ENCODE measurements around the gene SLC35F5.
"Not testable (repeated sequence)": the region's sequence is repeated elsewhere in the genome, so short reads cannot be mapped to it uniquely, and the experiment has no call there.

SLC35F5 gene

DNA sequence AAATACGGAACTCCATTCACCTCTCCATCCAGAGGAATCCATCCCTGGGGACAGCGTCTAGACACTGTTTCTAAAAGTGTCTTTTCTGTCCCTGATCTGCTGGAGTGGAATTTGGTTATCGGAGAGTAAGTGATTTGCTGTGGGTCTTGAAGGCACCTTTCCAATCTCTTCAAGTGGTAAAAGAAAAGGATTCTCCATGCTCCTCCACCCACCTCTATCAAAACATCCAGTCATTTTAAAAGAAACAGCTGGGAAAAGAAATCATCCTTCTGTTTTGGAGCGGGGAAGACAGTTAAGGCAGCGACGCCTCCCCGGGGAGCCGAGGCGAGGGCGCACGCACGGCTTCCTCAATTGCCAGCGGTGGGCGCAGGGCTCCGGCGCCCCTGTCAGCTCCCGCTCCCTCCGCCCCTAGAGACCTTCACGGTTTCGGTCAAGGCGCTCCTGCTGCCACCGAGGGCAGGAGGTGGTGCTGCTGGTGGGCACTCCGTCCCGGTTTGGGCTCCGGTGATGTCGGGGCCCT, 547 bp downstream of the SLC35F5 start:
- peak in 11 of 56 donors; percentile 23 to 63 (median 35) for DNase-seq

DNA sequence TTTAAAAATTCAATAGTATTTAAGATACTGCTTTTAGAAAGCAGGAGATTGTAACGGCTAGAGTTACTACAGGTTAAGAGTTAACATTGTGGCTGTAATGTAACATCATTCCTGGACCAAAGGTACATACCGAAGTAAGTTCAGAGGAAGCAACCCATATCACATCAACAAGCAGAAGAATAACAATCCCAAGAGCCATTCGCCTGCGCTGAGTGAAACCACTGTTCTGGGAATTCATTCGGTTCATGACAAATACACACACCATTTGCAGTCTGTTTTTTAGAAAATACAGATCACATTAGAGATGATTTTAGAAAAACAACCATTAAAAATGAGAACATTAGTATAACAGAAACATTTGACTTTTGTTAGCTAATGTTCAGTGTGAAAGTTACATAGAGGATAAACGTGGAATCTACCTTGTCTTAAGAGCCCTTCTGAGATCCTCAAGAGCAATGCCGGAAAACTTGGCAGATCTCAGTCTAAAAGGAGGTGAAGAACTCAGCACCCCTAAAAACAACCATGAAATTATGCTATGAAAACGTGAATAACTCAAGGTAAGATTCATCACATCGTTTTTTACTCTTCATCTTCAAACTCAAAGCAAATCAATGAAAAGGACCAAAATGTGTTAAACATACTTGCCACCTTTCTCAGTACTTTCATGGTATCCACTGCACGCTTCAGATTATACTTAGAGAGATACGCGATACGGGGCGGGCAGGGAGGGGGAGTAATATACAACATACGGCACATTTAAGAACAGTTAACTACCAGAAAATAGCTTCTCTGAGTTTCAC, 1.2 kb downstream of the SLC35F5 start:
- DNase-seq: no peak

DNA sequence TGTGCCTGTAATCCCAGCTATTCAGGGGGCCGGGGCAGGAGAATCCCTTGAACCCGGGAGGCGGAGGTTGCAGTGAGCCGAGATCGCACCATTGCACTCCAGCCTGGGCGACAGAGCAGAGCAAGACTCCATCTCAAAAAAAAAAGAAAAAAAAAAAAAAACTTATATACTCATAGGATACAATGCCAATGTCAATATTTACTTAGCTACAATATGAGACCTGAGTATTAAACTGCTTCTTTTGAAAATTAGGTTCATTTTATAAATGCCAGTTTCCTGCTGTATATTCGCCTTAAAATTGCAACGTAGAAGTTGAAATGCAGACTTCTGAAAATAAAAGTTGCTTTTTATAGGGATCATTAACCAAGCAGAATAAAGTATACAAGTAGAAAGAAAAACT, 2.3 kb downstream of the SLC35F5 start:
- no peak for DNase-seq

DNA sequence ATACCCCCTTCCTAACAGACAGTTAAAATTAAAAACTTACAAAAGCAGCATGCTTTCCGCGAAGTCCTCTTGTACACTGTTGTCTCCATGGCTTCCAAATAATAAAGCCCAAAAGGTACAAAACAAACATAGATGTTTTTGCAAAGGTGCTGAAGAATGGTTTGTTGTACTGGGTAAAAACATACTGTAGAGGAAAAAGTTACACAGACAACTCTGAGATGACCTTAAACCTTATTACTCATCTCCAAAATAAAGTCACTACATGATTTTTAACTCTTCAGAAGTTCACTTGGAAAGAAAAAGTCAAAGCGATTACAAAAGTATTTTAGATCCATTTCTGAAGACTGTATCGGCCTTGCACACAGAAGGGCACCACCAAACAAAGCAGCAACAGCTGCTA, 6.1 kb downstream of the SLC35F5 start:
- DNase-seq: no peak

DNA sequence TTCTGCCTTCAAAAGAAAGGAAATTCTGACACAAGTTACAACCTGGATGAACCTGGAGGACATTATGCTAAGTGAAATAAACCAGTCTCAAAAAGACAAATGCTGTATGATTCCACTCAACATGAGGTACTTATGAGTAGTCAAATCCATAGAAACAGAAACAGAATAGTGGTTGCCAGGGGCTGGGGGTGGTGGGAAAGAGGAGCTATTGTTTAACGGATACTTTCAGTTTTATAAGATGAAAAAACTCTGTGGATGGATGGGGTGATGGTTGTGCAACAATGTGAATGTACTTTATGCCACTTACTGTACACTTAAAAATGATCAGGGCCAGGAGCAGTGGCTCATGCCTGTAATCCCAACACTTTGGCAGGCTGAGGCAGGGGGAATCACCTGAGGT, 15.4 kb downstream of the SLC35F5 start:
- no peak for DNase-seq

DNA sequence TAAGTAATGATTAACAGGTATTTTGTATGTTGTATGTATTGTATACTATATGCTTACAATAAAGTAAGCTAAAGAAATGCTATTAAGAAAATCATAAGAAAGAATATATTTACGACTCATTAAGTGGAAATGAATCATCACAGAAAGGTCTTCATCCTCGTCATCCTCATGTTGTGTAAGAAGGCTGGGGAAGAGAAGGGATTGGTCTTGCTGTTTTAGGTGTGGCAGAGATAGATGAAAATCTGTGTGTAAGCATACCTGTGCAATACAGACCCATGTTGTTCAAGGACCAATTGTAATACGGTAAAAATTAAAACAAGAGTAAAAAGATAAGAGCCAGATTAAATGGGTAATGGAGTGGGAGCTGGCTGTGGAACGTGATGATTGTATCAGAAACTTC, 16.6 kb downstream of the SLC35F5 start:
- DNase-seq: no peak

DNA sequence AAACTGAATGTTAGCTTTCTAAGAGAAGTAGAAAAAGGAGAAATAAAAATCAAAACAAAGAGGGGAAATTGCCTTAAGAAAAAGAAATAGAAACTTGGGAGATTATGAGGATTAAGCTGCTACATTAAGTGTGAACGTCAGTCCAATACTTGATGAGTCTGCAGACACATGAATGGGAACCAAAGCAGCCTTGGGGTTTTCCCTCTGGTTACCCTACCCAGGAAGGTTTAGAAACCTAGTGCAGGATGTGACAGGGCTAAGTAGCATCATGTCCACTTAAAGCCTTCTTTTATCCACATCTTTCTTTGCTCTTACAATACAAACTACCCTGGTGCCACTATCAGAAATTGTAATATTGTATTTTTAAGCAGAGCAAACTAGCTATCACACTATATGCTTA, 22.3 kb downstream of the SLC35F5 start:
- DNase-seq: no peak

DNA sequence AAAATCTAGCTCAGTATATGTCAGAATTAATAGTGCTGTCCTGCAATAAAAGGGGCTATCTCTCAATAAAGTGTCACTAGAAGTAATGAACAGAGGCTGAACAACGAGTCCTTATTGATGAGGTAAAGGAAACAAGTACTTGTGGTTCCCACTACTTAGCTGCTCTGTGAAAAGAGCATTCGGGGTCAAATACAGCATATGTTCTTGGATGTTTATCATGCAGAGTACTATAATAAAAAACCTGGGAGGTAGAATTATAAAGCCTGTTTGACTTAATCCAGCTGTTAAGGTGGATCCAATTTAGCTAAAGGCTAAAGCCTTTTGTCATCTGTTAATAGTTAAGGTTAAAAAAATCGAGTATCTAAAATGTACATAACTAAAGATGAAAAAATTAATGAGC, 32.4 kb downstream of the SLC35F5 start:
- DNase-seq: no peak

DNA sequence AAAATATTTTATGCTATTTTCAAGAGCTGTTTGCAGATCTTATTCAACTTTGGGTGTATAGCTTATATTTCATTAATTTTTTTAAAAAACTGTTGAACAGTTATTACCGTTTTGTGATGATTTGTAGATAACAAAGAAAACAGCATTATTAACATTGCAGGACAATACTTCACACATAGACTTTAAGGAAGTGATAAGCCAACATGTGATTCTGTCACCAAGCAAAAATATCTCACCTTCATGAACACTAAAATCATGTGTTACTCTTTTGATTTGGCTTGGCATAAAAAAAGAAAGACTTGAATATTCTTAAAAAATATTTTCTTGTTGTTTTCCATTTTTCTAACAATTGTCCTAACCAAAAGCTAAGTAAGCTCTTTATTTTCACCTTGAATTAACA, 33.0 kb downstream of the SLC35F5 start:
- DNase-seq: no peak

DNA sequence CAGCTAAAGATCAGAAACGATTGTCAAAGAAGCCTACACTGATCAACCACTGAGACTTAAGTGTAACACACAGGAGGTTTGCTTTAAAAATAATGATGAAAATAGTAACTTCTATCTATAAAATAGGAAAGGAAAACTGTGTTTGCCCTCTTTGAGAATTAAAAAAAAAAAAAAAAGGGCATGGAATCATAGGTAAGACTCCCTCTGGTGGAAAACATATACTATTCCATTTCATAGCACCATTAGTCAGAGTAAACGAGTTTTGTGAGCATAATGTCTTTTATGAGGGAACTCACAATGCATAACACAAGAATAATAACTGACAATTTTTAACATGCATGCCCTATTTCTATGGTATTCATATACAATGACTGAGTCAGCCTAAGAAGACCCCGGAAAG, 36.3 kb downstream of the SLC35F5 start:
- DNase-seq: no peak

DNA sequence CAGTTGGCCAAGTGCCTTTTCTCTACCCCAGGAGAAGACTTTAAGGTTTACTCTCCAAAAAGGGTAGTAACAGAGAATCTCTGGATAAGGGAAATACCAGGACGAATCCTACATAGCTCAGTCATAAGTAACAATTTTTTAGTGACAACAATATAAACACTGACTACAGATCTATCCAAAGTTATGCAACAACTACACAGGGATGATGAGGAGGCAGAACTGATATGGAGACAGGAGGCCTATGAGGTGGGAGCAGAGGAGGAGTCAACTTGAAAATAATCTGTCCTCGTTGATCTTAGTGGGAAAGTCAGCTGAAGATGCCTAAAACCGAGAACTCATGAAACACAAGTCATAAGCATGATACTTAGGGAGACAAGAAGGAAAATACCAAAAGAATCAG, 40.2 kb downstream of the SLC35F5 start:
- DNase-seq: no peak

DNA sequence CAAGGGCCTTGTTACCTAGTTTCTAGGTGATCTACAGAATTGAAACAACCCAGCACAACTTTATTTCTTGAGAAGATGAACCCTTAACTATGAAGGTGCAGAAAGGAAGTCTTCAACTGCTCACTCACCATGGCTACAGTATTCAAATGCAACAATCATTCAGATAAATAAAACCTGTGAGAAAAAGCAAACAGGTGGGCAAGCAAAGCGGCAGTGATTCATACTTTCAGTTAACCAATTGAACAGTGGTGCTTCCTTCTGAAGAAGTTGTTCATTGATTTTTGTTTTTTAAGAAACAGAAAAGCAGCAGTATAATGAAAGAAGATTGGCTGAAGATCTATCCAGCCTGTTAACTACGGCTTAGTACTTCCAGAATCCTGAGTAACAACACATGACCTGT, 43.5 kb downstream of the SLC35F5 start:
- no peak for DNase-seq

DNA sequence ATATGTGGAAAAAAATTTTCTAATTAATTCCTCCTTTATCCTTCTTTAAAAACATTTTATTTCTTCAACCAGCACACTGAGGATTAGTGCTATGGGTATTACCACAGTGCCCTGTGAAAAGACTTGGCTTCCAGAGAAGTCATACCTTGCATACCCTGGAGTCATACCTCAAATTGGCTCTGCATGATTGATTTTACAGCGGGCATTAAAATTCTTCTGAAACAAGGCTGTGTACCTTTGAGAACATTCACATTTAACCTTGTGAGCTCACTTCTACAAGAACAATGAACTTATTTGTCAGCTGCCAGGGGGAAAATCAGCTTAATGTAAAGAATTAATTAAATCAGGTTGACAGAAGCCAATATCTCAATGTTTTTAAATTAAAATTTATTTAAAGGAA, 44.6 kb downstream of the SLC35F5 start:
- no peak for DNase-seq

DNA sequence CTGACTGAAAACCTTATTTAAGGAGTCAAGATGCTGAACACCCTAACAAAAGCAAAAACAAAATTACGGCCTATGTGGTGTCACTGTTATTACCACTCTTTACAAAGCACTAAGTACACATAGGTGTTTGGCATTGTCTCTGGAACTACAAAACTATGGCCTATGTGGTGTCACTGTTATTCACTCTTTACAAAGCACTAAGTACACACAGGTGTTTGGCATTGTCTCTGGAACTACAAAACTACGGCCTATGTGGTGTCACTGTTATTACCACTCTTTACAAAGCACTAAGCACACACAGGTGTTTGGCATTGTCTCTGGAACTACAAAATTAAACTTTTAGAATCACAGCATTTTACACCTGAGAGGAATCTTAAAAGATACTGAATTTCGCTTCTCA, 47.4 kb downstream of the SLC35F5 start:
- no peak for DNase-seq

DNA sequence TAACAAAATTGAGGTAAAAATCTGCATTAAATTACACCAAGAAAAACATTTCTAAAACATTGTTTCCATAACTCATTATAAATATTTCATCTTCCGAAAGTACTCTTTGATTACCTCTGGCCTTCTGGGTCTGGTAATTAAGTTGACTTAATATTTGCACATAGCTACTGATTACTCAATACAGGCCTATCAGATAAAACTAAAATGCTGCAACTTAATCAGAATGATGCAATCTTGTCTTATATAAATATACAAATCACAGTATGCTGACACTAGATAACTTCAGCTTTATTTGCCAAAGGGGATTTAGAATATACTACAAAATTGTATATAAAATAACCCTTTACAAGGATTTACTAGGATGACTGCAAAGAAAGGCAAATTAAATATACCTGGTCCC, 49.3 kb downstream of the SLC35F5 start:
- DNase-seq: no peak

DNA sequence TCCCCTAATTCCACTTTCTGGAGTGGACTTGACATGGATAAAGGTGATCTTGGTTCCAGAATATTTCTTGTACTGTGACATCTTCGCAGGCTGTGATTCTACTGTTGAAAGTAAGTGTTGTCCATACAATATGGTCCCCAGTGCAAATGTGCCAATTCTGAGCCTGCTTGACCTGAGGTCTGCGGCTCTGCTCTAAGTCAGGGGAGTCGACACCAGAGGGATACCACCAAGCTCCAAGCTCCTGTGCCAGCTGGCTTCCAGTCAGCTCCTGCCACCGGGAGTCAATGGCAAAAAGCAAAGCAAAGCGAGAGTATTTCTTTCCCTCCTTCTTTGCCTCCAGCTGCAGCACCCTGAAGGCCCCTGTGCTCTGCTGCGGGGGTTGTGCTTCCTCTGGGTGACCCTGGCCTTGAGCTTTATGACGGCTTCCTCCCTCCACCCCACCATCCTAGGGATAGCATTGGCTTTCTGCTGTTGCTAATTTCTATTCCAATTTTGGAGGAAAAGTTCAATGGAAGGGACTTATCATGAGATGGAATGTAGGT, 50.4 kb downstream of the SLC35F5 start:
- peak in 1 of 56 donors; percentile 5 for DNase-seq

DNA sequence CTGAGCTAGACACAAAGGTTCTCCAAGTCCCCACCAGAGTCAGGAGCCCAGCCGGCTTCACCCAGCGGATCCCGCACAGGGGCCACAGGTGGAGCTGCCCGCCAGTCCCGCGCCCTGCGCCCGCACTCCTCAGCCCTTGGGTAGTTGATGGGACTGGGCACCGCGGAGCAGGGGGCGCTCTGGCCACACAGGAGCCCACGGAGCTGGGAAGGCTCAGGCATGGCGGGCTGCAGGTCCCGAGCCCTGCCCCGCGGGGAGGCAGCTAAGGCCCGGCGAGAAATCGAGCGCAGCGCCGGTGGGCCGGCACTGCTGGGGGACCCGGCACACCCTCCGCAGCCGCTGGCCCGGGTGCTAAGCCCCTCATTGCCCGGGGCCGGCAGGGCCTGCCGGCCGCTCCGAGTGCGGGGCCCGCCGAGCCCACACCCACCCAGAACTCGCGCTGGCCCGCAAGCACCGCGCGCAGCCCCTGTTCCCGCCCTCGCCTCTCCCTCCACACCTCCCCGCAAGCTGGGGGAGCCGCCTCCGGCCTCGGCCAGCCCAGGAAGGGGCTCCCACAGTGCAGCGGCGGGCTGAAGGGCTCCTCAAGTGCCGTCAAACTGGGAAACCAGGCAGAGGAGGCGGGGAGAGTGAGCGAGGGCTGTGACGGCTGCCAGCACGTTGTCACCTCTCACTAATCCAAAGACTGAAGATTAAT, 52.0 kb downstream of the SLC35F5 start:
- DNase-seq: not testable (repeated sequence)

DNA sequence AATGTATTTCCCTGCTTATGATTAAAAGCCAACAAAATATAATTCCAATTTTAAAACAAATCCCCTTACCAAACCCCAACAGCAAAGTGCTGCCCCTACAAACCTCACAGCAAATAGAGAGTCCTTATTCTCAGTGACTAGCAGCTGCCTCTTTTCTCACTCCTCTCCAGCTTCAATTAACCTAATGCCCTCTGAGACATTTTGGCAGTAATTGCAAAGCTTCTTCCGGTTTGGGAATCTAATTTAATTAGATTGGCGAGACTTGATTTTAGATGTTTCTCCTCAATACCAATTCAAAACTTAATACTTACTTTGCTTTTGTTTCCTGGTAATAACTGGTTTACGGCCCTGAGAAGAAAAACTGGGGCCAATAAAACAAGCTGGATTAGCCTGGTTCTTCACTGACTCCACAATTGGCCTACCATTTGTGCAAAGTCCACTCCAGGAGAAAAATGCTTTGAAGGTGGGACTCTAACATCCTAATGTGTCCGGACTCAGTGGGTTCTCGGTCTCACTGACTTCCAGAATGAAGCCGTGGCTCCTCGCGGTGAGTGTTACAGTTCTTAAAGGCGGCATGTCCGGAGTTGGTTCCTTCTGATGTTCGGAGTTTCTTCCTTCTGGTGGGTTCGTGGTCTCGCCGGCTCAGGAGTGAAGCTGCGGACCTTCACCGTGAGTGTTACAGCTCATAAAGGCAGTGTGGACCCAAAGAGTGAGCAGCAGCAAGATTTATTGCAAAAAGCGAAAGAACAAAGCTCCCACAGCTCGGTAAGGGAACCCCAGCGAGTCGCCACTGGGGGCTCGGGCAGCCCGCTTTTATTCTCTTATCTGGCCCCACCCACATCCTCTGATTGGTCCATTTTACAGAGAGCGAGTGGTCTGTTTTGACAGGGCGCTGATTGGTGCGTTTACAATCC, 52.8 kb downstream of the SLC35F5 start:
- DNase-seq: peak in 1 of 56 donors; percentile 5

DNA sequence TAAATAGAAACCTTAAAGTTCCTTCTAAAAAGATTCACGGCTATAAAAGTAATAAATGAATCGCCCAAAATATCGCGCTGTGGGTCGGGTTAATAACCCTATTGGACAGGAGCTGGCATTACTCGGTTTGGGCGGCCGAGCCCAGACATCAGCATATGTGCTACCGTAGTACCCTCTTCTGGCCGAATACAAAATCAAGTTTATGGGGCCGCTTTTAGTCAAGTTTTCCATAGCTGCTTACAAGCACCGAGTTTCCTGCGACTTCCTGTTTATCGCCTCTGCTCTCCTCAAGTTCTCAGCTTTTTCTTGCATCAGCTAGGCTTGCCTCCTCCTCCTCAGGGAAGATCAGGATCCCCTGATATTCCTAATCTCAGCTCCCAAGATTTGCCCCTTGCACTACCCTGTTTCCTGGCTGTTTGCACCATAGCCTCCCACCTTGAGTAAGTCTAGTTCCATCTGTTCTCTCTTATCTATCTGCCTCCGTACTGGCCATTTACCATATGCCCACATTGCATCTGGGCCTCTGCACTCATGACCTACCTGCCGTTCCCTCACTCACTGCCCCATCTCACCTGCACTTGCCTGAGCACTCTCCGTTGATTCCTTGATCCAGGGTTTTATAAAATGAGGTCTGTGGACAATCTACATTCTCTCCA, 56.1 kb downstream of the SLC35F5 start:
- DNase-seq: peak in 4 of 56 donors; percentile 3 to 12 (median 10)

DNA sequence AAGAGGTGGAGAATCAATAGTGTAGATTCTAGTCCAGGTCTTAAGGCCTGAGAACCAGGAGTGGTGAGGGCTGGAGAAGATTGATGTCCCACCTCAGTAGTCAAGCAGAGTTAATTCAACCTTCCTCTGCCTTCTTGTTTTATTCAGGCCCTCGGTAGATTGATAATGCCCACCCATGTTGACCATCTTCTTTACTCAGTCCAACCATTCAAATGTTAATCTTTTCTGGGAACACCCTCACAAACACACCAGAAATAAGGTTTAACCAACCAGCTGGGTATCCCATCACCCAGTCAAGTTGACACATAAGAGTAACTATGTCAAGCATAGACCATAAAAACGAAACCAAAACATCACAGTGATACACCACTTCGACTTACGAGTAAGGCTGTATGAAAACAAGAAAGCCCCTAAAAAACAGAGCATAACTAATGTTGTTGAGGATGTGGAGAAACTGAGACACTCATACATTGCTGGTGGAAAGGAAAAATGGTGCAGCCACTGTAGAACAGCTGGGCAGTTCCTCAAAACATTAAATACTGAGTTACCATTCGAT, 57.5 kb downstream of the SLC35F5 start:
- DNase-seq: no peak

DNA sequence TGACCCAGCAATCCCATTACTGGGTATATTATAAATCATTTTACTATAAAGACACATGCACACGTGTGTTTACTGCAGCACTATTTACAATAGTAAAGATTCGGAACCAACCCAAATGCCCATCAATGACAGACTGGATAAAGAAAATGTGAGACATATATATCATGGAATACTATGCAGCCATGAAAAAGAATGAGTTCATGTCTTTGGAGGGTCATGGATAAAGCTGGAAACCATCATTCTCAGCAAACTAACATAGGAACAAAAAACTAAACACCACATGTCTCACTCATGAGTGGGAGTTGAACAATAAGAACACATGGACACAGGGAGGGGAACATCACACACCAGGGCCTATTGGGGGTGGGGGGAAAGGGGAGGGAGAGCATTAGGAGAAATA, 58.2 kb downstream of the SLC35F5 start:
- DNase-seq: not testable (repeated sequence)
